C4-2B (cell line): ENCODE results near the gene CACNA1B.

Experiments used
- CTCF ChIP-seq: fragments of 450-650 bp; conservative IDR thresholded peaks from 2 replicates; pipeline ENCODE4 v1.5.1; 2017; ENCODE audit warnings: mild to moderate bottlenecking
- ZFX ChIP-seq: fragments of 450-650 bp; IDR thresholded peaks from 2 replicates; pipeline ENCODE4 v1.6.1; 2017

- no peak for TF ChIP-seq CTCF
- no peak for TF ChIP-seq ZFX
Measured at GRCh38 chr9:138076650-138077009, 199.0 kb downstream of the CACNA1B start.
